OCI-LY1 (cell line): ENCODE measurements around the gene RXFP1.

ENCODE experiments used
- H2AFZ ChIP-seq: fragments of 200-600 bp; sonication (generic), shearing (Covaris generic); 2 replicates; pipeline ENCODE4 v1.6.0; 2014; ENCODE audit warnings: antibody characterized with exemption, mild to moderate bottlenecking, low read length
- H3F3A ChIP-seq: fragments of 200-600 bp; sonication (generic), shearing (Covaris generic); 2 replicates; pipeline ENCODE4 v1.6.0; 2014; ENCODE audit warnings: mild to moderate bottlenecking, antibody characterized with exemption, low read length, moderate library complexity; ENCODE audit not compliant: insufficient read depth
- H3K27ac ChIP-seq: fragments of 200-600 bp; sonication (generic); 2 replicates; pipeline ENCODE4 v1.5.1; 2014; ENCODE audit warnings: low read length, mixed run types, mild to moderate bottlenecking, low read depth; ENCODE audit not compliant: poor library complexity, severe bottlenecking
- H3K27me3 ChIP-seq: fragments of 200-600 bp; sonication (generic); 2 replicates; pipeline ENCODE4 v1.6.0; 2014; ENCODE audit warnings: antibody characterized with exemption, mild to moderate bottlenecking, low read length, moderate library complexity; ENCODE audit not compliant: insufficient read depth
- H3K36me3 ChIP-seq: fragments of 200-600 bp; sonication (generic); 2 replicates; pipeline ENCODE4 v1.6.1; 2014; ENCODE audit warnings: mild to moderate bottlenecking, antibody characterized with exemption, low read length, moderate library complexity, mixed read lengths; ENCODE audit not compliant: insufficient read depth
- H3K4me1 ChIP-seq: fragments of 200-600 bp; sonication (generic); 2 replicates; pipeline ENCODE4 v1.5.1; 2014; ENCODE audit warnings: mild to moderate bottlenecking, low read length, moderate library complexity; ENCODE audit not compliant: insufficient read depth, severe bottlenecking
- H3K4me2 ChIP-seq: fragments of 200-600 bp; sonication (generic), shearing (Covaris generic); 2 replicates; pipeline ENCODE4 v1.6.1; 2014; ENCODE audit warnings: low read length
- H3K4me3 ChIP-seq: fragments of 200-600 bp; sonication (generic); 2 replicates; pipeline ENCODE4 v1.5.1; 2014; ENCODE audit warnings: low read length, low read depth, mild to moderate bottlenecking, mixed read lengths; ENCODE audit not compliant: poor library complexity, severe bottlenecking
- H3K79me2 ChIP-seq: fragments of 200-600 bp; shearing (Covaris generic); 2 replicates; pipeline ENCODE4 v1.6.1; 2016; ENCODE audit warnings: mixed run types, low read length, mixed read lengths; ENCODE audit not compliant: insufficient read depth
- H3K9ac ChIP-seq: fragments of 200-600 bp; sonication (generic), shearing (Covaris generic); 2 replicates; pipeline ENCODE4 v1.6.1; 2014; ENCODE audit warnings: mild to moderate bottlenecking, low read length, mixed read lengths
- H3K9me2 ChIP-seq: fragments of 200-600 bp; sonication (generic), shearing (Covaris generic); 2 replicates; pipeline ENCODE4 v1.6.1; 2014; ENCODE audit warnings: low read depth, mild to moderate bottlenecking, low read length, mixed read lengths
- H3K9me3 ChIP-seq: fragments of 200-600 bp; shearing (Covaris generic); 2 replicates; pipeline ENCODE4 v1.6.1; 2014; ENCODE audit warnings: low read length, mixed read lengths
- H4K20me1 ChIP-seq: fragments of 200-600 bp; sonication (generic), shearing (Covaris generic); 2 replicates; pipeline ENCODE4 v1.6.0; 2016; ENCODE audit warnings: mild to moderate bottlenecking, low read length; ENCODE audit not compliant: insufficient read depth
- CTCF ChIP-seq: fragments of 200-600 bp; sonication (generic), shearing (Covaris generic); IDR thresholded peaks from 2 replicates; pipeline ENCODE4 v1.5.1; 2017; ENCODE audit warnings: mild to moderate bottlenecking, antibody characterized with exemption, low read length, moderate library complexity, mixed read lengths
- EZH2 ChIP-seq: fragments of 200-600 bp; sonication (generic), shearing (Covaris generic); IDR thresholded peaks from 2 replicates; pipeline ENCODE4 v1.8.0; 2017; ENCODE audit warnings: borderline replicate concordance, mixed run types, mild to moderate bottlenecking, antibody characterized with exemption, low read length, moderate library complexity, mixed read lengths

The RXFP1 gene

DNA sequence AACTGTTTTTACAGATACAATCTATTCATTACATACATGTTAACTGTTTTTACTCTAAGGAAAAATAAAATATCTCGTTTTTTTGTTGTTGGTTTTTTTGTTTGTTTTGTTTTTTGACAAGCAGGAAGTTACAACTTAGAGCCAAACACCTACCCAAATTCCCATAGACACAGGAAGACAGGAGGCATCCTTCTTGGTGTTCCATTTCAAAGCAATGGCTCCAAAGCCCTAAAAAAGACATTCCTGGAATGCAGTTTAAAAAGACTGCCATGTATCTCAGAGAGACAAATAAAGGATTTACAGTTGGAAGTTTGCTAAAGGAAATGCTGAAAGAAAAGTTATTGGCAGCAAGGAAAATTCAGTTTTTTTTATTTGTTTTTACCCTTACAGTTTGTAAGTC lies 167.1 kb downstream of the RXFP1 start:
- Histone ChIP-seq H3K36me3 (peaks cover 4% of the 10 kb centered on the region; the same call in 1 of the 2 replicates), H3K79me2 (no peaks in the 10 kb centered on the region), H4K20me1 (no peaks in the 10 kb centered on the region), H3K9ac (no peak overlapping the region), H3K9me3 (no peaks in the 10 kb centered on the region), H3K4me1 (no peaks in the 10 kb centered on the region), H3K4me2 (no peak overlapping the region), H3K27me3 (no peaks in the 10 kb centered on the region), H3K27ac (no peak overlapping the region), H3F3A (no peaks in the 10 kb centered on the region), H3K4me3 (no peak overlapping the region), H3K9me2 (no peaks in the 10 kb centered on the region), H2AFZ (no peak overlapping the region)
- no peak for TF ChIP-seq EZH2
- no peak for TF ChIP-seq CTCF
